LNCaP clone FGC (cell line): ENCODE results near the gene MAGIX.
"Not testable (repeated sequence)": the region's sequence is repeated elsewhere in the genome, so short reads cannot be mapped to it uniquely, and the experiment has no call there.

Source experiments
- DNase-seq: peaks from one replicate; pipeline ENCODE4 v3.0.0-alpha.2; 2011; ENCODE audit warnings: low read depth
- H3K4me3 ChIP-seq: 2 replicates; pipeline ENCODE4 v1.5.1; 2011; ENCODE audit warnings: mild to moderate bottlenecking, low read depth, low read length, control low read depth
- TF ChIP-seq, protein P1 (sequence below): IDR thresholded peaks from 2 replicates; pipeline ENCODE4 v1.5.1; 2012; ENCODE audit warnings: mild to moderate bottlenecking; ENCODE audit not compliant: control insufficient read depth, insufficient read depth; ENCODE audit errors: extremely low read depth

The MAGIX gene

GRCh38 chrX:49162620-49163019 is at the start of gene MAGIX:
Gene MAGIX, plus strand, starts transcription at chrX:49162758. Its CDS starts 132 bp downstream, at chrX:49162890.
- H3K4me3 ChIP-seq, result peak within 1 kb of the TSS; percentile 49

DNA sequence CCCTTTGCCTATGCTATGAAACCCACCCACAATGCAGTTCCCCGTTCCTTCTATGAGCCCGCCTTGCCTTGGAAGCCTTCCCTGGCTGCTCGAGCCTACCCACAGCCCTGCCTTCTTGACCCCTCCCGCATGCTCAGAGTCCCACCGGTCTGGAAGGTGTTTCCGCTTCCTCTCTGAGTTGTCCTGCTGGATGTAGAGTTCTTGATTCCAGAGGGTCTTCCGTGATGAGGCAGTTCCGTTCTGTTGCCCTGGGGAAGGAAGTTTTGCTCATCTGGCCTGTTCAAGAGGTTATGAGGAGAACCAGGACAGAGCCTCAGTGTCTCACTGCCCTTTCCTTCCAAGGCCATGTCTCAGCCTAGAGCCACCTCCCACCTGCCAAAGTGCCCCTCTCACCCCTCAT is 46.5 kb upstream of the MAGIX start:
- TF ChIP-seq, protein P1, sequence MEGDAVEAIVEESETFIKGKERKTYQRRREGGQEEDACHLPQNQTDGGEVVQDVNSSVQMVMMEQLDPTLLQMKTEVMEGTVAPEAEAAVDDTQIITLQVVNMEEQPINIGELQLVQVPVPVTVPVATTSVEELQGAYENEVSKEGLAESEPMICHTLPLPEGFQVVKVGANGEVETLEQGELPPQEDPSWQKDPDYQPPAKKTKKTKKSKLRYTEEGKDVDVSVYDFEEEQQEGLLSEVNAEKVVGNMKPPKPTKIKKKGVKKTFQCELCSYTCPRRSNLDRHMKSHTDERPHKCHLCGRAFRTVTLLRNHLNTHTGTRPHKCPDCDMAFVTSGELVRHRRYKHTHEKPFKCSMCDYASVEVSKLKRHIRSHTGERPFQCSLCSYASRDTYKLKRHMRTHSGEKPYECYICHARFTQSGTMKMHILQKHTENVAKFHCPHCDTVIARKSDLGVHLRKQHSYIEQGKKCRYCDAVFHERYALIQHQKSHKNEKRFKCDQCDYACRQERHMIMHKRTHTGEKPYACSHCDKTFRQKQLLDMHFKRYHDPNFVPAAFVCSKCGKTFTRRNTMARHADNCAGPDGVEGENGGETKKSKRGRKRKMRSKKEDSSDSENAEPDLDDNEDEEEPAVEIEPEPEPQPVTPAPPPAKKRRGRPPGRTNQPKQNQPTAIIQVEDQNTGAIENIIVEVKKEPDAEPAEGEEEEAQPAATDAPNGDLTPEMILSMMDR, result no peak
- no peak for DNase-seq
- H3K4me3 ChIP-seq, result no peak overlapping the region

More at GRCh38 chrX:49162620-49163019, at the start of gene MAGIX:
- no peak for DNase-seq
- TF ChIP-seq, protein P1, result no peak

- TF ChIP-seq, protein P1, result no peak
- DNase-seq, result no peak
- no peak overlapping the region for H3K4me3 ChIP-seq
Measured at GRCh38 chrX:49116716-49117115, 45.8 kb upstream of the MAGIX start.

GRCh38 chrX:49117581-49117980 is 45.0 kb upstream of the MAGIX start:
- TF ChIP-seq, protein P1, result no peak
- no peak for DNase-seq
- no peak overlapping the region for H3K4me3 ChIP-seq

DNA sequence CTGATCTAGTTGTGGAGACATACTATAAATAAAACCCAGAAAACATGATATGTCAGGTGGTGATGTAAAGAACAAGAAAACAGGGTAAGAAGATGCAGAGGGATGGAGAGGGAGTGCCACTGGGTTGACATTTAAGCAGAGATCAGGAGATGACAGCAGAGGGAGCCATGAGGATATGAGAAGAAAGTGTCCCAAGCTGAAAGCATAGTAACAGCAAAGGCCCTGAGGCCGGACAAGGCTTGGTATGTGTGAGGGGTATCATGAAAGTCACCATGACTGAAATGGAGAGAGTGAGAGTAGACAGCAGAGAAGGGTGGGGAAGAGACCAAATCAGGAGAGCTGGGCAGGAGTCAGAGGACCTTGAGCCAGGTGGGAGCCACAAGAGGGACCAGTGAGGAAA is 42.5 kb upstream of the MAGIX start:
- no peak overlapping the region for H3K4me3 ChIP-seq
- DNase-seq, result no peak
- TF ChIP-seq, protein P1, result no peak

DNA sequence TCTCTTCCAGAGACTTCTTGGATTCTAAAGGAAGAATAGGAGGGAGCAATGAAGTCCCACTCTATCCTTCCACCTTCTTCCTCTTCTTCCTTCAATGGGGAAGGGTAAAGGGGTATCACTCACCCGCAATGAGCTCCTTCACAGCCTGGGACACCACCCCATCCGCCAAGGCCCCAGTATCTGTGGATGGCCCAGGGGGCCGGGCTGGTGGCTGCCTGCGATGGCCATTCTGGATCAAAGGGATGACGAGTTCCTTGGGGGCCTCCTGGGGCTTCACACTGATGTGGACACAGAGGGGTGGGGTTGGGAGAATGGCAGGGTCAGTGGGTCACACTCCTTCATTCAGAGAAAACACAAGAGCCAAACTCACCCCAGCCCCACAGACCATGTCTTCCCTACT is 40.1 kb upstream of the MAGIX start:
- peak overlapping the region; percentile 93 for H3K4me3 ChIP-seq

GRCh38 chrX:49127742-49128258 is 34.8 kb upstream of the MAGIX start:
- not testable (repeated sequence) for H3K4me3 ChIP-seq, DNase-seq

More for the DNA sequence above, 40.1 kb upstream of the MAGIX start:
- TF ChIP-seq, protein P1, result no peak
- no peak for DNase-seq
